Ovary (tissue), 3 donors: ENCODE results near the gene DAP3.

Source experiments
- CTCF ChIP-seq, 3 donors: fragments of 450-650 bp in 2 of 3; fragments of 200-600 bp in 1 of 3; IDR thresholded peaks; one replicate each; pipeline versions ENCODE4 v1.5.1 to v1.8.0; 2016 to 2022; ENCODE audit warnings: antibody characterized with exemption in 3 of 3, mild to moderate bottlenecking in 1 of 3
- EP300 ChIP-seq: sonication (generic); formaldehyde crosslinking; IDR thresholded peaks from one replicate; pipeline ENCODE4 v1.6.1; 2017; ENCODE audit warnings: antibody characterized with exemption
- donor health status: DM: no; HTN: no; CAD: no.

GRCh38 chr1:155681776-155682175 lies 7.1 kb upstream of the DAP3 start:
- no peak for TF ChIP-seq CTCF (IDR thresholded peaks at IDR 0.05)
- no peak for TF ChIP-seq EP300
